ENCODE data around the gene YAP1.
A peak's percentile ranks its signal among the peaks of the same experiment; 100 is the strongest.

Gene YAP1

GRCh38 chr11:102111011-102111786 is 952 bp downstream of the YAP1 start:
- DNase-seq, result peak; percentile 34
- H3K27ac Mint-ChIP-seq, result no peak overlapping the region
- H3K4me3 Mint-ChIP-seq, result peak overlapping the region; percentile 66
- peaks cover 73% of the 10 kb centered on the region for H3K27me3 Mint-ChIP-seq
- CTCF ChIA-PET, result no interaction called here
- H3K9me3 Mint-ChIP-seq, result no peaks in the 10 kb centered on the region
- peaks cover 17% of the 10 kb centered on the region for H3K4me1 Mint-ChIP-seq
- peaks cover 4% of the 10 kb centered on the region for H3K36me3 Mint-ChIP-seq

GRCh38 chr11:102111787-102112508 is 1.7 kb downstream of the YAP1 start:
- H3K9me3 Mint-ChIP-seq, result no peaks in the 10 kb centered on the region
- peaks cover 77% of the 10 kb centered on the region for H3K27me3 Mint-ChIP-seq
- peaks cover 4% of the 10 kb centered on the region for H3K36me3 Mint-ChIP-seq
- peak overlapping the region; percentile 66 for H3K4me3 Mint-ChIP-seq
- H3K27ac Mint-ChIP-seq, result no peak overlapping the region
- peaks cover 17% of the 10 kb centered on the region for H3K4me1 Mint-ChIP-seq
- CTCF ChIA-PET, result no interaction called here
- peak; percentile 33 for DNase-seq

- DNase-seq, result no peak
- peaks cover 20% of the 10 kb centered on the region for H3K4me1 Mint-ChIP-seq
- H3K27me3 Mint-ChIP-seq, result peaks cover 72% of the 10 kb centered on the region
- CTCF ChIA-PET, result no interaction called here
- no peaks in the 10 kb centered on the region for H3K9me3 Mint-ChIP-seq
- H3K36me3 Mint-ChIP-seq, result peaks cover 4% of the 10 kb centered on the region
- no peak overlapping the region for H3K27ac Mint-ChIP-seq
- H3K4me3 Mint-ChIP-seq, result no peak overlapping the region
These were observed 2.2 kb downstream of the YAP1 start for GRCh38 chr11:102112509-102112821.

GRCh38 chr11:102114032-102114431 is 3.8 kb downstream of the YAP1 start:
- H3K27ac Mint-ChIP-seq, result no peak overlapping the region
- peaks cover 4% of the 10 kb centered on the region for H3K36me3 Mint-ChIP-seq
- no peaks in the 10 kb centered on the region for H3K9me3 Mint-ChIP-seq
- peaks cover 61% of the 10 kb centered on the region for H3K27me3 Mint-ChIP-seq
- no peak overlapping the region for H3K4me3 Mint-ChIP-seq
- CTCF ChIA-PET, result no interaction called here
- no peak for DNase-seq
- peaks cover 23% of the 10 kb centered on the region for H3K4me1 Mint-ChIP-seq

GRCh38 chr11:102115557-102115956 is 5.3 kb downstream of the YAP1 start:
- Mint-ChIP-seq H3K36me3 (peaks cover 3% of the 10 kb centered on the region), H3K4me1 (peaks cover 14% of the 10 kb centered on the region), H3K27me3 (peaks cover 49% of the 10 kb centered on the region), H3K4me3 (no peak overlapping the region), H3K9me3 (no peaks in the 10 kb centered on the region), H3K27ac (no peak overlapping the region)
- CTCF ChIA-PET, result no interaction called here
- no peak for DNase-seq

- DNase-seq, result no peak
- H3K4me3 Mint-ChIP-seq, result no peak overlapping the region
- CTCF ChIA-PET, result no interaction called here
- peaks cover 13% of the 10 kb centered on the region for H3K4me1 Mint-ChIP-seq
- H3K36me3 Mint-ChIP-seq, result peaks cover 3% of the 10 kb centered on the region
- H3K27me3 Mint-ChIP-seq, result peaks cover 39% of the 10 kb centered on the region
- H3K9me3 Mint-ChIP-seq, result no peaks in the 10 kb centered on the region
- no peak overlapping the region for H3K27ac Mint-ChIP-seq
These were observed 6.4 kb downstream of the YAP1 start for GRCh38 chr11:102116453-102117205.

- DNase-seq, result no peak
- no peaks in the 10 kb centered on the region for H3K36me3 Mint-ChIP-seq
- peaks cover 5% of the 10 kb centered on the region for H3K4me1 Mint-ChIP-seq
- no peaks in the 10 kb centered on the region for H3K9me3 Mint-ChIP-seq
- H3K27me3 Mint-ChIP-seq, result peaks cover 30% of the 10 kb centered on the region
- CTCF ChIA-PET, result no interaction called here
- no peak overlapping the region for H3K27ac Mint-ChIP-seq
- H3K4me3 Mint-ChIP-seq, result no peak overlapping the region
These were observed 7.3 kb downstream of the YAP1 start for GRCh38 chr11:102117472-102118113.

- no peaks in the 10 kb centered on the region for H3K9me3 Mint-ChIP-seq
- DNase-seq, result no peak
- peaks cover 5% of the 10 kb centered on the region for H3K4me1 Mint-ChIP-seq
- CTCF ChIA-PET, result no interaction called here
- H3K27ac Mint-ChIP-seq, result no peak overlapping the region
- no peak overlapping the region for H3K4me3 Mint-ChIP-seq
- H3K36me3 Mint-ChIP-seq, result no peaks in the 10 kb centered on the region
- H3K27me3 Mint-ChIP-seq, result peaks cover 23% of the 10 kb centered on the region
These were observed 8.7 kb downstream of the YAP1 start for GRCh38 chr11:102118937-102119336.

- H3K4me1 Mint-ChIP-seq, result peaks cover 5% of the 10 kb centered on the region
- H3K27me3 Mint-ChIP-seq, result peaks cover 19% of the 10 kb centered on the region
- no peaks in the 10 kb centered on the region for H3K36me3 Mint-ChIP-seq
- H3K27ac Mint-ChIP-seq, result no peak overlapping the region
- CTCF ChIA-PET, result no interaction called here
- DNase-seq, result no peak
- no peak overlapping the region for H3K4me3 Mint-ChIP-seq
- no peaks in the 10 kb centered on the region for H3K9me3 Mint-ChIP-seq
These were observed 9.8 kb downstream of the YAP1 start for GRCh38 chr11:102119997-102120396.

GRCh38 chr11:102120437-102120973 is 10.3 kb downstream of the YAP1 start:
- H3K4me3 Mint-ChIP-seq, result no peak overlapping the region
- no peaks in the 10 kb centered on the region for H3K9me3 Mint-ChIP-seq
- H3K27ac Mint-ChIP-seq, result no peak overlapping the region
- peaks cover 14% of the 10 kb centered on the region for H3K27me3 Mint-ChIP-seq
- DNase-seq, result no peak
- peaks cover 5% of the 10 kb centered on the region for H3K4me1 Mint-ChIP-seq
- H3K36me3 Mint-ChIP-seq, result no peaks in the 10 kb centered on the region
- CTCF ChIA-PET, result no interaction called here

- Mint-ChIP-seq H3K27ac (no peak overlapping the region), H3K27me3 (peaks cover 10% of the 10 kb centered on the region), H3K4me3 (no peak overlapping the region)
These were observed 11.1 kb downstream of the YAP1 start for GRCh38 chr11:102121329-102121728.

GRCh38 chr11:102134597-102134996 is 24.4 kb downstream of the YAP1 start:
- no peak overlapping the region for H3K4me3 Mint-ChIP-seq
- CTCF ChIA-PET, result no interaction called here
- H3K4me1 Mint-ChIP-seq, result no peaks in the 10 kb centered on the region
- no peak for DNase-seq
- no peak overlapping the region for H3K27ac Mint-ChIP-seq
- H3K9me3 Mint-ChIP-seq, result no peaks in the 10 kb centered on the region
- H3K27me3 Mint-ChIP-seq, result no peaks in the 10 kb centered on the region
- no peaks in the 10 kb centered on the region for H3K36me3 Mint-ChIP-seq

More at GRCh38 chr11:102121329-102121728, 11.1 kb downstream of the YAP1 start:
- peaks cover under 1% of the 10 kb centered on the region for H3K9me3 Mint-ChIP-seq
- H3K36me3 Mint-ChIP-seq, result no peaks in the 10 kb centered on the region
- peaks cover 5% of the 10 kb centered on the region for H3K4me1 Mint-ChIP-seq
- no peak for DNase-seq
- CTCF ChIA-PET, result interaction anchor here (0.7 kb wide), 1 partner anchor 501 kb away, joined by 3 read pairs; no protein-coding TSS in a partner anchor

- Mint-ChIP-seq H3K36me3 (no peaks in the 10 kb centered on the region), H3K9me3 (no peaks in the 10 kb centered on the region), H3K27ac (no peak overlapping the region), H3K4me3 (no peak overlapping the region), H3K27me3 (no peaks in the 10 kb centered on the region), H3K4me1 (no peaks in the 10 kb centered on the region)
- CTCF ChIA-PET, result no interaction called here
- DNase-seq, result no peak
These were observed 25.0 kb downstream of the YAP1 start for GRCh38 chr11:102135256-102135655.

GRCh38 chr11:102138223-102138622 is 28.0 kb downstream of the YAP1 start:
- H3K4me3 Mint-ChIP-seq, result no peak overlapping the region
- DNase-seq, result no peak
- H3K4me1 Mint-ChIP-seq, result no peaks in the 10 kb centered on the region
- no peaks in the 10 kb centered on the region for H3K9me3 Mint-ChIP-seq
- no peaks in the 10 kb centered on the region for H3K36me3 Mint-ChIP-seq
- H3K27ac Mint-ChIP-seq, result no peak overlapping the region
- H3K27me3 Mint-ChIP-seq, result no peaks in the 10 kb centered on the region
- CTCF ChIA-PET, result no interaction called here

Data from activated naive CD4-positive, alpha-beta T cell treated with anti-CD3 and anti-CD28 coated beads, Interleukin-2, amount 10 ng/mL, durations not matched to agents 7 days and 5 days (primary cell).